DMS53 treated with DMSO at 0.1 percent for 48 hours (cell line): ENCODE results near the gene SLC6A6.

Experiments
- DNase-seq: peaks from one replicate; lab custom pipeline; 2025; ENCODE audit not compliant: unreplicated experiment; lab: John Stamatoyannopoulos, UW

SLC6A6 gene

GRCh38 chr3:14481646-14482036 lies 79.2 kb downstream of the SLC6A6 start:
- no peak for DNase-seq

- DNase-seq = no peak
Observed at GRCh38 chr3:14482271-14482721, 79.9 kb downstream of the SLC6A6 start.

- DNase-seq = no peak
Observed at GRCh38 chr3:14483286-14483685, 80.9 kb downstream of the SLC6A6 start.

GRCh38 chr3:14484741-14485140 lies 82.3 kb downstream of the SLC6A6 start:
- no peak for DNase-seq

GRCh38 chr3:14485981-14486380 lies 83.6 kb downstream of the SLC6A6 start:
- DNase-seq = no peak

- DNase-seq = no peak
Observed at GRCh38 chr3:14486460-14486859, 84.1 kb downstream of the SLC6A6 start.

GRCh38 chr3:14487086-14487485 lies 84.7 kb downstream of the SLC6A6 start:
- no peak for DNase-seq

- DNase-seq = no peak
Observed at GRCh38 chr3:14487821-14488220, 85.4 kb downstream of the SLC6A6 start.

GRCh38 chr3:14488286-14489041 lies 86.1 kb downstream of the SLC6A6 start:
- no peak for DNase-seq

- DNase-seq = no peak
Observed at GRCh38 chr3:14489641-14490040, 87.2 kb downstream of the SLC6A6 start.

- DNase-seq = no peak
Observed at GRCh38 chr3:14490255-14490654, 87.8 kb downstream of the SLC6A6 start.

- DNase-seq = no peak
Observed at GRCh38 chr3:14490831-14491230, 88.4 kb downstream of the SLC6A6 start.

- no peak for DNase-seq
Observed at GRCh38 chr3:14491396-14492190, 89.2 kb downstream of the SLC6A6 start.

GRCh38 chr3:14492948-14493881 lies 90.8 kb downstream of the SLC6A6 start:
- DNase-seq = no peak

- no peak for DNase-seq
Observed at GRCh38 chr3:14494279-14494972, 92.0 kb downstream of the SLC6A6 start.

GRCh38 chr3:14494973-14495300 lies 92.5 kb downstream of the SLC6A6 start:
- DNase-seq = no peak

GRCh38 chr3:14496351-14496750 lies 93.9 kb downstream of the SLC6A6 start:
- DNase-seq = no peak

GRCh38 chr3:14497321-14497720 lies 94.9 kb downstream of the SLC6A6 start:
- no peak for DNase-seq

GRCh38 chr3:14502472-14502871 lies 100.1 kb downstream of the SLC6A6 start:
- DNase-seq = no peak

GRCh38 chr3:14503033-14503705 lies 100.8 kb downstream of the SLC6A6 start:
- DNase-seq = no peak
